ENCODE measurements around the gene SCRT2.
"Not testable (repeated sequence)": the region's sequence is repeated elsewhere in the genome, so short reads cannot be mapped to it uniquely, and the experiment has no call there.

The SCRT2 gene

GRCh38 chr20:675453-676314 is at the start of gene SCRT2:
Gene SCRT2 (minus strand): TSS chr20:675802. CDS start chr20:675601, 201 bp downstream.
- peak in 5 of 6 experiments; percentile 28 to 61 (median 48) for DNase-seq

GRCh38 chr20:724797-725196 is 49.2 kb upstream of the SCRT2 start:
- not testable (repeated sequence) for DNase-seq

GRCh38 chr20:723756-724155 is 48.2 kb upstream of the SCRT2 start:
- no peak for DNase-seq

- no peak for DNase-seq
These were observed 47.4 kb upstream of the SCRT2 start for GRCh38 chr20:722822-723644.

GRCh38 chr20:721876-722275 is 46.3 kb upstream of the SCRT2 start:
- DNase-seq = no peak

- DNase-seq = no peak
These were observed 44.2 kb upstream of the SCRT2 start for GRCh38 chr20:719816-720215.

- no peak for DNase-seq
These were observed 43.5 kb upstream of the SCRT2 start for GRCh38 chr20:719068-719467.

GRCh38 chr20:717832-718231 is 42.2 kb upstream of the SCRT2 start:
- DNase-seq = no peak

- no peak for DNase-seq
These were observed 41.7 kb upstream of the SCRT2 start for GRCh38 chr20:717271-717670.

- DNase-seq = no peak
These were observed 38.9 kb upstream of the SCRT2 start for GRCh38 chr20:714453-714852.

- no peak for DNase-seq
These were observed 36.0 kb upstream of the SCRT2 start for GRCh38 chr20:711576-711975.

GRCh38 chr20:710780-711450 is 35.3 kb upstream of the SCRT2 start:
- no peak for DNase-seq

GRCh38 chr20:709991-710779 is 34.6 kb upstream of the SCRT2 start:
- DNase-seq = no peak

- DNase-seq = no peak
These were observed 33.8 kb upstream of the SCRT2 start for GRCh38 chr20:709423-709822.

GRCh38 chr20:708956-709355 is 33.4 kb upstream of the SCRT2 start:
- DNase-seq = no peak

- DNase-seq = no peak
These were observed 32.0 kb upstream of the SCRT2 start for GRCh38 chr20:707451-708110.

- DNase-seq = no peak
These were observed 30.8 kb upstream of the SCRT2 start for GRCh38 chr20:706366-706885.

- no peak for DNase-seq
These were observed 29.1 kb upstream of the SCRT2 start for GRCh38 chr20:704726-705125.

GRCh38 chr20:703426-703825 is 27.8 kb upstream of the SCRT2 start:
- no peak for DNase-seq

- no peak for DNase-seq
These were observed 27.4 kb upstream of the SCRT2 start for GRCh38 chr20:703006-703405.

- no peak for DNase-seq
These were observed 26.0 kb upstream of the SCRT2 start for GRCh38 chr20:701401-702129.

Measured in stimulated activated naive CD4-positive, alpha-beta T cell (primary cell).